Activated T-helper 1 cell treated with Interleukin-2 at 50 U/mL for 16 hours (primary cell): ENCODE measurements around the gene CCDC50.
A peak's percentile ranks its signal among the peaks of the same experiment; 100 is the strongest.

Source experiments
- DNase-seq: peaks from one replicate; pipeline ENCODE4 v3.0.0-alpha.2; 2020; ENCODE audit warnings: low read depth

Gene CCDC50, protein sequence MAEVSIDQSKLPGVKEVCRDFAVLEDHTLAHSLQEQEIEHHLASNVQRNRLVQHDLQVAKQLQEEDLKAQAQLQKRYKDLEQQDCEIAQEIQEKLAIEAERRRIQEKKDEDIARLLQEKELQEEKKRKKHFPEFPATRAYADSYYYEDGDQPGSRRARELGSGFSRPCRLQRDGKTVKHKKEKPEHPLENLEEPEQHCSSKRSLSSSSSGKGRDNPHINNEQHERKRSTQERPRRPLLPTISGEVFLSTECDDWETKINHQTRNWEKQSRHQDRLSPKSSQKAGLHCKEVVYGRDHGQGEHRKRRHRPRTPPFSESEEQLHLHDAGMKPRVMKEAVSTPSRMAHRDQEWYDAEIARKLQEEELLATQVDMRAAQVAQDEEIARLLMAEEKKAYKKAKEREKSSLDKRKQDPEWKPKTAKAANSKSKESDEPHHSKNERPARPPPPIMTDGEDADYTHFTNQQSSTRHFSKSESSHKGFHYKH

DNA sequence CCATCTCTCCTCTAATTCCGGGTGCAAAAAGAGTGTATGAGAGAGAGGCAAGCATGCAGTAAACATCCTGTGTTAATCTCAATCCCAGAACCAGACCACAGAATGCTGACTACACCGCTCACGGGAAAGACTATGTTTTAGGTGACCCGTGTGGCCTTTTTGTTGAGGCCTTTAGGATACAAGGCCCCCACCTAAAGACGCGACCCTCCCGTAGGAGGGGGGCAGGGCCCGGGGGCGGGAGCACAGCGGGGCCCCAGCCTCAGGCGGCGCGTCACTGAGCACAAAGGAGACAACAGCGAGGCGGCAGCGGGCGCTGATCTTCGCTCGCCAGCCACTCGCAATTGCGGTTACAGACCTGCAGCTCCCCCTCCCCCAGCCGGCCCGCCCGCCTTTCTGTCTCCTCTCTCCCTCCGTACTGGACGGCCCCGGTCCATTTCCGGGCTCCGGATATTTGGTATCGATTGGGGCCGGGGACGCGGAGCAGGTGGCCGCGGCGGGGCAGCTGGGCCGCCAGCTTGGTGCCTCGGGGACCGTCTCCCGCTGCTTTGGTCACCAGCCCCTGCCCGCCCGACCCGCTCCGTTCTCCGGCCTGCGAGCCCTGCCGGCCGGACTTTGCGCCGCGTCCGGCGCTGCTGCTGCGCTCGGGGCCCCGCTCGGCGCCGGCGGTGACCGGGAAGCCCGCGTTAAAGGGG lies at the start of gene CCDC50:
TSS of gene CCDC50 (plus strand) at position 433 of the 692 bp plus-strand sequence. CDS start 281 bp downstream, outside the sequence.
- peak; percentile 23 for DNase-seq

DNA sequence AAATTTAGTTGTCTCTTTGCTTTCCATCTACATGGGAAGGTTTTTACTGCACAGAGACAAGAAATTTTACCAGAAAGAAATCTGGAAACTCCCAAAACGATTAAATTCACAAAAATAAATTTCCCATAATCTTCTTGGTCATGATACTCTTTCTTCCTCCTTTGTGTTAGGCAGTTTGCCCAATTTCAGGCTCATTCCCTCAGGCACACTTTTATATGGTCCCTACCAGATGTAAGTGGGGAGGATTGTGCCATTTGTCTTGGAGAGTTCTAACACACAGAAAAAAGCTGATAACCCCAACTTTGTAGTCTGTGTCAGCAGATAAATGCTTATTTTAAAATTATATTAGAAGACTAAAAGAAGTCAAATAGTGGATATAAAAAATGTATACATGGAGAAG lies 49.1 kb upstream of the CCDC50 start:
- no peak for DNase-seq

GRCh38 chr3:191280882-191281281 lies 48.3 kb upstream of the CCDC50 start:
- no peak for DNase-seq

DNA sequence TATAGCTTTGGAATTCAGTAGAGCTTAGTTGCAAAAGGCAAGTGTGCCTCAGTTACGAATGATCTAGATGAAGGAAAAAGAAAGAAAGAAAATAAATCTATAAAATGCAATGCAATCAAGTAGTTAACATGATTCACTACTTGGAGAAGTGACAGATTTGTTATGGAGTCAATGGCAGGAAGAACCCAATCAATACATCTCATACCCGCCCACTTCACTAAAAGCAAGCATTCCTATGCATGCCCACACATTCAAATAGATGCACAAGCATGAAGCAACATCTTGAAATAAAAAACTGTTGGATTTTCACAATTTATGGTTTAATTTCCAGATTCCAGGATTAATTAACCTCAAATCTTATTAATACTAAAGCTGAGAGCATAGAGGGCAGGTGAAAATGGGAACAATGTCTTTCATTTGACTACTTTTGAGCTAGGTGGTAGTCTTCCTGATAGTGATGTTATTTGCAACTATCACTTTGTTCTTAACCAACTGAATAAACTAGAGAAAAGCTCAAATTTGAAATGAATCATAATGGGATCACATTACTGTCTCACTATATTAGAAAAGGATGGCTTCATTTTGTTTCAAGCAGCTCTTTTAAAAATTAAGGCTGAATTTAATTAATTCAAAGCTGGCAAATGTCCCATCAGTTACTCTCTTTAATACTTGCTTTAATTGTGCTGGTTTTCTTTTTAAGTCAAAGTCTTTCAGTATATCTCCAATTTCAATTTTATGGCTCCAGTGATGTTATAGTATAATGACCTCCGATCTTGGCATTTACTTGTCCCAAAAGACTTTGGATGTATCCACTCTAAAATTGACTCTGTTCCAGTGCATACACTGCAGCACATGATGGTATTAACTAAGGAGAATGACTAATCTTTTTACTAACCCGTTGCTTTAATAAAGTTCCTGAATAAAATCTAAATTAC lies 46.7 kb upstream of the CCDC50 start:
- no peak for DNase-seq

- DNase-seq = no peak
Observed at GRCh38 chr3:191283400-191283799, 45.8 kb upstream of the CCDC50 start.

DNA sequence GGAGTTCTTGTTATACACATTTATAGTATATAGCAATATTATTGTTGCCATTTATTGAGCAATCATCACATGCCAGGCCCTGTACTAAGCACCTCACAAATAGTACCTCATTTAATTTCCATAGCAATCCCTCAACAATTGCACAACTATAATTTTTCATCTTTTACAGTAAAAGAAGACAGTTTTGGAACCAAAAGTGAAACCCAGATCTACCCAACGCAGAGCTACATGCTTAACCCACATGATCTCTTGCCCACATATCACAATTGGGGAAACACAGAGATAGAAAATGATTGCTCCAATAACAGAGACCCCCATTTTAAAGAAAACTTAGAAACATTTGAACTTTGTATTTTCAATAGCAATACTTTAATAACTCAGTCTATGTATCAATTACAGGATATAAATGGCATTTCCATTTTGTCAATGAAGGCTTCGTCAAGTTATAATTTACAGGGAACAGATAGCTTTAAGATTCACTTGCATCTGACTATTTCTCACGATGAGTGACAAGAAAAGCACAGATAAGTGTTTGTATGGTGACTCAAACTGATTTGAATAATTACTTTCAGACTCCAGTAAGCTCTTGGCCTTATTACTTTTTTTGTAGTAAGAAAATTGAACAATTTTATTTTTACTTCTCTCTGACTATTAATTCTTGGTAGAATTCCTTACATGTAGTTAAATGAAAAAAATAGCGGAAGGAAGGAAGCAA lies 38.7 kb upstream of the CCDC50 start:
- no peak for DNase-seq

DNA sequence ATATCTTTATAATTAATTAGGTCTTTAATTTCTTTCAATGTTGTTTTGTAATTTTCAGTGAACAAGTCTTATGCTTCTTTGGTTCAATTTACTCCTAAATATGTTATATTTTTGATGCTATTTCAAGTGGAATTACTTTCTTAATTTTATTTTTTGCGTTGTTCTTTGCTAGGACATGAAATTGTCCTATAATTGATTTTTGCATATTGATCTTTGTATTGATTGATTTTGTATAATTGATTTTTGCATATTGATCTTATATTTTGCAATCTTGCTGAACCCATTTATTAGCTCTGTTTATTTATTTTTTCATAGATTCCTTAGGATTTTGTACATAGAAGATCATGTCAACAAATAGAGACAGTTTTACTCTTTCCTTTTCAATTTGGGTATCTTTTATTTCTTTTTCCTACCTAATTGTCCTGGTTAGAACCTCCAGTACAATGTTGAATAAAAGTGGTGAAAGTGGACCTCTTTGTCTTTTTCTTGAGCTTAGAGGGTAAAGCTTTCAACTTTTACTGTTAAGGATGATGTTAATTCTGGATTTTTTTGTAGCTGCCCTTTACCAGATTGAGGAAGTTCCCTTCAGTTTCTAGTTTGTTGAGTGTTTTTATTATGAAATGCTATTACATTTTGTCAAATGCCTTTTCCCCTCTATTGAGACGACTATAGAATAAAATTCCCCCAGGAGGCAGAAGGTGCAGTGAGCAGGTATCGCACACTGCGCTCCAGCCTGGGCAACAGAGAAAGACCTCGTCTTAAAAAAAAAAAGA lies 36.8 kb upstream of the CCDC50 start:
- no peak for DNase-seq

- DNase-seq = no peak
Observed at GRCh38 chr3:191294291-191294690, 34.9 kb upstream of the CCDC50 start.

GRCh38 chr3:191296041-191296541 lies 33.1 kb upstream of the CCDC50 start:
- no peak for DNase-seq

GRCh38 chr3:191298846-191299245 lies 30.3 kb upstream of the CCDC50 start:
- no peak for DNase-seq

GRCh38 chr3:191300422-191300821 lies 28.8 kb upstream of the CCDC50 start:
- DNase-seq = no peak

DNA sequence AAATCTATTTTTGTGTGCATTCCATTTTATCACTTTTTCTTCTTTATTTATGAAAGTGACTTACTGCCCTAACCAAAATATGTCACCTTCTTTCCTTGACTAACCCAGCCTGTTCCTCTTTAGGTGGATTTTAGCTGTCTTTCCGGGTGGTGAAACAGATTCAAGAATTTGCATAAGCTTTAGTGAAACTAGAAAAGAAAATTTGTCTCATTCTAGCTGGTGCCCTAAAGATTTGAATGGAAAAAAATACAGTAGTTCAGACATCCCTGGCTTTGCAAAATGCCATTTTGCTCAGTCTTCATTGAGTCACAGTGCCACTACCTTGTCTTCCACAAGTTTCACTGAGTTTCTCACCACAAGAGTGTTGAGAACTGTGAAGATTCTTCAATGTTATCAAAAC lies 28.2 kb upstream of the CCDC50 start:
- no peak for DNase-seq

DNA sequence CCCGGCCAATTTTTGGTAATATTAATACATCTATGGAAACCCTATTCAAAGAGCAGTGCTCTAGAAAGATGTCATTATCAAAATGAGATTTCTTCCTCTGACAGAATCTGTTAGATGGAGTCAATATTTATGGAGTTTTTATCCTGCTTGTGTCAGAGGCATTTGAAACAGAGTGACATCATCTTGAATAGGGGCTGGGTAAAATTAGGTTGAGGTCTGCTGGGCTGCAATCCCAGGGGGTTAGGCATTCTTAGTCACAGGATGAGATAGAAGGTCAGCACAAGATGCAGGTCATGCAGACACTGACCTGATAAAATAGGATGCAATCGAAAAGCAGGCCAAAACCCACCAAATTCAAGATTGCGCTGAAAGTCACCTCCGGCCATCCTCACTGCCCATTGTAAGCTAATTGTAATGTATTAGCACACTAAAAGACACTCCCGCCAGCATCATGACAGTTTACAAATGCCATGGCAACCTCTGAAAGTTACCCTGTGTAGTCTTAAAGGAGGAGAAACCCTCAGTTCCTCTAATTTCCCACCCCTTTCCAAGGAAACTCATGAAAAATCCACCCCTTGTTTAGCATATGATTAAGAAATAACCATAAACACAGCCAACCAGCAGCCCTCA lies 27.3 kb upstream of the CCDC50 start:
- no peak for DNase-seq

- no peak for DNase-seq
Observed at GRCh38 chr3:191302451-191302850, 26.7 kb upstream of the CCDC50 start.

DNA sequence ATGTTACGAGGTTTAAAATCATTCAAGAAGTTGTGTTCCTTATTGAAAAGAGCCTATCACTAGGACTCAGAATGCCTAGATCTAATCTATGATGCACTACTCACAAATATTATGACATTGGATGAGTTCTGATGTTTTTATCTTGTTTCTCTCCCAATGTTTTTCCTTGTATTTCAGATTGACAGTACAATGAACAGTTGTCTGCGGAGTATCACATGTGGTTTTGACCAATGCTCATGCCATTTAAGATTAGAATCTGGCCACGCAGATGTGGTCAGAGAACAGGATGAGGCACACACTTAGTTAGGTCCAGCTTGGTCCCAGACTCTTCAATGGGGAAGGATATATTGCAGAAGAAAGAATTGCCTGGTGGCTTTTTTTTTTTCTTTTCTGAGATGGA lies 25.6 kb upstream of the CCDC50 start:
- DNase-seq = no peak

GRCh38 chr3:191306428-191306827 lies 22.8 kb upstream of the CCDC50 start:
- DNase-seq = no peak

- DNase-seq = no peak
Observed at GRCh38 chr3:191307341-191307740, 21.9 kb upstream of the CCDC50 start.

- DNase-seq = no peak
Observed at GRCh38 chr3:191313296-191313695, 15.9 kb upstream of the CCDC50 start.

DNA sequence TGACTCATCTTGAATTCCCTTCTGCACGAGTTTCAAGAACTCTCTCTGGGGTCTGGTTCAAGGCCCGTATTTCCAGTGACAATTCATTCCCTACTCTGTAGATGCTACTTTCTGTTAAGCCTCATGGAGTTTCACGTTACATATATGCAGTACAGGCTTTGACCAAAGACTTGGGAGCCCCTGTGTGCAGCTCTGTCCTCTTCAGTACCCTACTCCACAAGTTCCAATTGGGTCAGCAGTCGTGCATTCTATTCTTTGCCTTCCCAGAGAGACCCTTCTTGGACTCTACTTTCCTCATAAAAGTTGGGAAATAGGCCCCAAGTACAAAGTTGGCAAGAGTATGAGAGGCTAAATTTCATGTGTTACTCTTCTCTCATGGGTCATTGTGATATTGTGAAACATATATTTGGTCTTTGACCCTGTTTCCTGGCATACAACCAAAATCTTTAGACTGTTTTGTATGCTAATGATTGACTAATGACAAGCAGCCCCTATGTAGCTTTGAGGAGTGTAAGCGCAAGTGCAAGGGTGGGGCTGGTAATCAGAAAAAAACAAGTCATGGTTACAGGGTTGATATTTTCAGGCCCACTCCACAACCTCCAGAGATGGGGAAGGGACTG lies 15.0 kb upstream of the CCDC50 start:
- DNase-seq = no peak
